Tibial artery (tissue), 4 donors: ENCODE data around the gene EP400.
"Not testable (repeated sequence)": the region's sequence is repeated elsewhere in the genome, so short reads cannot be mapped to it uniquely, and the experiment has no call there.

Source experiments
- DNase-seq, 2 donors: peaks; one replicate each; pipeline ENCODE4 v3.0.0-alpha.2; 2019
- H3K27ac ChIP-seq, 2 donors: fragments of 200-600 bp; sonication (generic) in 1 of 2; 1 replicate in 1 of 2; 2 replicates in 1 of 2; pipeline ENCODE4 v1.5.1; 2018 to 2019; ENCODE audit warnings: mild to moderate bottlenecking in 1 of 2
- H3K27me3 ChIP-seq, 2 donors: fragments of 200-600 bp; sonication (generic) in 1 of 2; one replicate each; pipeline versions ENCODE4 v1.5.1 to v1.6.0; 2016 to 2019
- H3K36me3 ChIP-seq, 3 donors: fragments of 200-600 bp; sonication (generic) in 2 of 3; one replicate each; pipeline ENCODE4 v1.5.1; 2016 to 2019; ENCODE audit warnings: mild to moderate bottlenecking in 2 of 3
- H3K4me1 ChIP-seq, 4 donors: fragments of 200-600 bp; sonication (generic) in 2 of 4; 1 replicate in 3 of 4; 2 replicates in 1 of 4; pipeline ENCODE4 v1.5.1; 2016 to 2019
- H3K4me3 ChIP-seq, 2 donors: fragments of 200-600 bp; sonication (generic) in 1 of 2; 1 replicate in 1 of 2; 2 replicates in 1 of 2; pipeline ENCODE4 v1.5.1; 2018 to 2019; ENCODE audit warnings: mild to moderate bottlenecking in 2 of 2
- H3K9me3 ChIP-seq, 3 donors: fragments of 200-600 bp; sonication (generic) in 1 of 3; one replicate each; pipeline ENCODE4 v1.5.1; 2016 to 2019
- CTCF ChIP-seq, 2 experiments: fragments of 200-600 bp in 1 of 2; fragments of 450-650 bp in 1 of 2; IDR thresholded peaks; one replicate each; pipeline ENCODE4 v1.5.1; 2017 to 2019; ENCODE audit warnings: antibody characterized with exemption in 2 of 2, mild to moderate bottlenecking in 1 of 2, moderate library complexity in 1 of 2
- intact Hi-C: fragments of 100-400 bp; cut with DNase I; formaldehyde crosslinking; loops from one replicate; pipeline ENCODE4 v1.15.0; 2023; ENCODE audit warnings: low total_unique reads

The EP400 gene

GRCh38 chr12:132049876-132050275 lies 100.1 kb downstream of the EP400 start:
- H3K27ac ChIP-seq, result no peak overlapping the region
- peaks cover 53 to 96% (median 94%) of the 10 kb centered on the region in 3 donors for H3K36me3 ChIP-seq
- intact Hi-C loops, result no loop called here

GRCh38 chr12:132051718-132052117 lies 102.0 kb downstream of the EP400 start:
- H3K9me3 ChIP-seq, DNase-seq, H3K27me3 ChIP-seq, H3K27ac ChIP-seq, intact Hi-C loops, H3K4me1 ChIP-seq, H3K4me3 ChIP-seq: not testable (repeated sequence)
- peaks cover 53 to 94% (median 91%) of the 10 kb centered on the region in 3 donors for H3K36me3 ChIP-seq

More at GRCh38 chr12:132049876-132050275, 100.1 kb downstream of the EP400 start:
- no peak for DNase-seq
- H3K27me3 ChIP-seq, result no peaks in the 10 kb centered on the region
- no peaks in the 10 kb centered on the region for H3K4me1 ChIP-seq
- H3K4me3 ChIP-seq, result no peak overlapping the region
- no peak for TF ChIP-seq CTCF (IDR thresholded peaks at IDR 0.05)
- H3K9me3 ChIP-seq, result no peaks in the 10 kb centered on the region

GRCh38 chr12:132052196-132052932 lies 102.6 kb downstream of the EP400 start:
- Histone ChIP-seq H3K4me3 (no peak overlapping the region), H3K36me3 (peaks cover 56 to 94% (median 91%) of the 10 kb centered on the region in 3 donors), H3K9me3 (no peaks in the 10 kb centered on the region), H3K27me3 (no peaks in the 10 kb centered on the region), H3K4me1 (no peaks in the 10 kb centered on the region), H3K27ac (no peak overlapping the region)
- DNase-seq, result no peak
- no peak for TF ChIP-seq CTCF (IDR thresholded peaks at IDR 0.05)
- intact Hi-C loops, result no loop called here

- Histone ChIP-seq H3K36me3 (peaks cover 56 to 100% (median 87%) of the 10 kb centered on the region in 3 donors), H3K4me3 (no peak overlapping the region), H3K9me3 (no peaks in the 10 kb centered on the region), H3K4me1 (no peaks in the 10 kb centered on the region), H3K27ac (no peak overlapping the region), H3K27me3 (no peaks in the 10 kb centered on the region)
- TF ChIP-seq CTCF (IDR thresholded peaks at IDR 0.05), result no peak
- DNase-seq, result no peak
- intact Hi-C loops, result no loop called here
Observed at GRCh38 chr12:132053338-132054330, 103.9 kb downstream of the EP400 start.

- Histone ChIP-seq H3K4me1 (no peaks in the 10 kb centered on the region), H3K4me3 (no peak overlapping the region), H3K9me3 (no peaks in the 10 kb centered on the region), H3K27ac (no peak overlapping the region), H3K36me3 (peaks cover 48 to 98% (median 73%) of the 10 kb centered on the region in 3 donors), H3K27me3 (no peaks in the 10 kb centered on the region)
- no peak for TF ChIP-seq CTCF (IDR thresholded peaks at IDR 0.05)
- DNase-seq, result no peak
- intact Hi-C loops, result no loop called here
Observed at GRCh38 chr12:132054983-132055382, 105.2 kb downstream of the EP400 start.
